GM11168 (cell line): ENCODE results near the gene TMEM147.
"Not testable (repeated sequence)": the region's sequence is repeated elsewhere in the genome, so short reads cannot be mapped to it uniquely, and the experiment has no call there.

Experiments used
- in situ Hi-C: fragments of 300-500 bp; cut with MboI; formaldehyde crosslinking; loops from one replicate; pipeline ENCODE4 v1.12.0; 2022; ENCODE audit warnings: low sequenced_read_pairs; ENCODE audit not compliant: unreplicated experiment

TMEM147 gene

DNA sequence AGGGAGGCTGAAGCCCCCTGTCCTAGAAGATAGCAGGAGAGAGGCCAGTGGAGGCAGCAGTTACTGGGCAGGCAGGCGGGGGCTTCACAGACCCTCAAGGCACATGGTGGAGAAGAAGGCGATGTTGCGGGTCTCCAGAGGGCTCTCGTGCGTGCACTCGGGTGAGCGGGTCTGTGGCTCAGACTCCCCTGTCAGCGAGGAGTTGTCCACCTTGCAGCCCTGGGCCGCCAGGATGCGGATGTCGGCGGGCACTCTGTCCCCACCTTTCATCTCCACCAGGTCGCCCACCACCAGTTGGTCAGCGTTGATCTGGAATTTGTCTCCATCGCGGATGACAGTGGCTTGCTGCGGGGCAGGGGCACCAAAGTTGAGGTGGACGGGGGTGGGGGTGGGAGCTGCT is 14.8 kb downstream of the TMEM147 start:
- in situ Hi-C loops = no loop called here

DNA sequence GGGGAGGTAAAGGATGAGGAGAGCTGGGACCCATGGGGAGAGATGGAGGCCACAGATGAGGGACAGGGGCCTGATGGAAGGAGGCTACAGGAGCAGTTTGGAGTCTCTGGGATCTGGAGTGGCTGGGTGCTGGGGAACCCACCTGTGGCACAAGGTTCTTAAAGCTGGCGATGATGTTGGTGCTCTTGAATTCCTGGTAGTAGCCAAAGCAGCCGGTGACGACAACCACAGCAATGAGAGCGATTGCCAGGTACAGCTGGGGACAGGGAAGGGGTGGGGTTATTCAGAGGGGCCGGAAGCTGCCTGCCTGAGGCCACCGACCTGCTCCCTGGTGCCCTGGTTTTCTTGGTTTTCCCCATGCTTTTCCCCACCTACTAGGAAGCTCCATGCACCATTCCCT is 15.3 kb downstream of the TMEM147 start:
- in situ Hi-C loops = no loop called here

DNA sequence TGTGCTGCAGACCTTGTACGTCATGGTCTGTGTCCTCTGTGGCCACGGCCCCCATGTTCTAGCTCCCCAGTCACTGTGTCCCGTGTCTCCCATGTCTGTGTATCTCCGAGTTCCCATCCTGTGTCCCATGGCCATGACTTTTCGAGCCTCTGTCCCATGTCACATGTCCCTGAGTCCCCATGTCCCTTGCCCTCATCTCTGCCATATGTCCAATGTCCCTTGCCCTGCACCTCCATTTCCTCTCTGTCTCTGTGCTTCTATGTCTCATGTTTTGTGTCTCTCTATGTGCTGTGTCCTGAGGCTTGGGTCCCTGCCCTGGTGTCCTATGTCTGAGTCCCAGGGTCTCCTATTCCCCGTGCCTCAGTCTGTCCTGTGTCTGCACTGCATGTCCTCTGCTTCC is 16.0 kb downstream of the TMEM147 start:
- in situ Hi-C loops = no loop called here

DNA sequence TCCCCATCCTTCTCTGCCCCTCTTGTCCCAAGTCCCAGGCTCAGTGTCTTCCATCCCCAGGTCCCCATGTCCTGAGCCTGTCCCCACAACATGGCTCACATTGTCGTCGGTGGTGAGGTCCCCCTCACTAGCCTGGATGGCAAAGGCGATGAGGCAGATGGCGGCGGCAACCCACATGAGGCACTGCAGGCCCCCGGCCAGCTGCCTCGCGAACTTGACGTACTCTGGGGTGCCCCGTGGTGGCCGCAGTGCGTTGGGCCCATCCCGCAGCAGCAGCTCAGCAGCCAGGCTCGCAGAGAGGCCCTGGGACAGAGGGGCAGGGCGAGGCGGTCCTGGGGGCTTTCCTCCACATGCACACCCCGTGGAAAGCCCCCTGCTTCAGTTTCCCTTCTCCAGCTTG is 16.9 kb downstream of the TMEM147 start:
- in situ Hi-C loops = no loop called here

DNA sequence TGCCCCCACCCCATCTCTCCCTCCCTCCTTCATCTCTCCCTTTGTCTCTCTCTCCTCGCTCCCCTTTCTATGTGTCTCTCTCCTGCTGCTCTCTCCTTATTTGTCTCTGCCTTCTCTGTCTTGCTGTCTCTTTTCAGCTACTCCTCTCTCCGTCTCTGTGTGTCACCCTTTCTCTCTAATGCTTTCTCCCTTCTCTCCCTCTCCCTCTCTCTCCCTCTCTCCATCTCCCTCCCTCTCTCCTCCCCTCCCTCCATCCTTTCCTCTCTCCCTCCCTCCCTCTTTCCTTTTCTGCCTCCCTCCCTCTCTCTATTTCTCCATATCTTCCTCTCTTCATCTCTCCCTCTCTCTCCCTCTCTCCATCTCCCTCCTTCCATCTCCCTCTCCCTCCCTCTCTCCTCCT is 17.4 kb downstream of the TMEM147 start:
- in situ Hi-C loops = no loop called here

DNA sequence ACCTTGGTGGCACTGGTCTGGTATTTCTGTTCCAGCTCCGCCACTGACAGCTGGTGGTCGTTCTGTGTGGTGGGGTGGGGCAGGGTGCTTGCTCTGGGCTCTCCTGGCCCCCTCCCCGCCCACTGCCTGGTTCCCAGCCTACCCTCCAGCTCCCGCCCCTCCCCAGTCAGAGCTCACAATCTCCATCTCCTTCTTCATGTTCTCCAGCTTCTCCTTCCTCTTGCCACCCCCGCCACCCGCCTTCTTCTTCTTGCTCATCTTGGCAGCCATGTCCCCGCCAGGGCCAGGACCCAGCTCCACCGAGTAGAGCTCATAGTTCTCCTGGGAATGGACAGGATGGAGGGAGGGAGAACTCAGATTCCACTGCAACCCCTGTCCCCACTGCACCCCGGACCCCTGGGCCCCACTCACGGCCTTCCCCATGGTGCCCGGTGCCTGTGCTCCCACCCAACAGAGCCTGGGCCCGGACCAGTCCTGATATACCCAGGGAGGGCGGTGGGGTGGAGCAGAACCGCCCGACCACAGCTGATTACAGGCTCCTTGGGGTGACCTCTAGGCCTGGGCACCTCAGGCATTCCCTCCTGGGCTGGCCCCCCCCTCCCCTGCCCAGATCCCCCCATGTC is 17.9 kb downstream of the TMEM147 start, which contains the start of gene ATP4A:
Gene ATP4A, minus strand, starts transcription at position 452 of the 623 bp plus-strand sequence. Its CDS starts 29 bp downstream, at position 423.
- in situ Hi-C loops = no loop called here

DNA sequence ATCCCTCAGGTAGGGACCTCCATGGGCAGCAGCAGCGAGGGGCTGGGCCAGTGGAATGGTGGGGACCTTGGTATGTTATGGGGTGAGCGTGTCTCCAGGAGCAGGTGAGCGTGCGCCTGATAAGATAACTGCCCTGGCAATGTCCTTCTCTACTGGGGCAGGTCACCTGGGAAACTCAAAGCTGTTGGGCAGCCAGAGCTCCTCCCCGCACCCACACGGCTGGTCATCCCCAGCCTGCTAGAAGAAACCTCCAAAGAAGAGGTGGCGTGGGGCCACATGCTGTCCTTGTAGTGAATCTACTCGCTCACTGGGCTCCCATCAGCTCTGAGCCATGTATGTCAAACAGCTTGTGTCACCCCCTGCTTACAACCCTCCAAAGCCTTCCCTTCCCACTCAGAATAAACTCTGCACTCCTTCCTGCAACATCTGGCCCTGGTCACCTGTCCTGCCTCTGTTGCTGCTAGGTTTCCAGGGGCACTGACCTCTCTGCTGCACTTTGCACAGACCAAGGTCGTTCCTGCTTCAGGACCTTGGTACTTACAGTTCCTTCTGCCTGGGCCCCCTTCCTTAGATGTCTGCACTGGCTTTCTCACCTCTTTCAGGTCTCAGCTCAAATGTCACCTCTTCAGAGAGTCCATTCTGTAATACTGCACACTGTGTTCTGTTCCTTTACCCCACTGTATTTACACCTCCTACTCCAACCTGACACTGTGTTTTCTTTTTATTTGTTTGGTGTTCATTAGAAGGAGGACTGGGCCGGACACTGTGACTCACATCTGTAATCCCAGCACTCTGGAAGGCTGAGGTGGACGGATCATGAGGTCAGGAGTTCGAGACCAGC is 19.8 kb downstream of the TMEM147 start:
- in situ Hi-C loops = no loop called here

DNA sequence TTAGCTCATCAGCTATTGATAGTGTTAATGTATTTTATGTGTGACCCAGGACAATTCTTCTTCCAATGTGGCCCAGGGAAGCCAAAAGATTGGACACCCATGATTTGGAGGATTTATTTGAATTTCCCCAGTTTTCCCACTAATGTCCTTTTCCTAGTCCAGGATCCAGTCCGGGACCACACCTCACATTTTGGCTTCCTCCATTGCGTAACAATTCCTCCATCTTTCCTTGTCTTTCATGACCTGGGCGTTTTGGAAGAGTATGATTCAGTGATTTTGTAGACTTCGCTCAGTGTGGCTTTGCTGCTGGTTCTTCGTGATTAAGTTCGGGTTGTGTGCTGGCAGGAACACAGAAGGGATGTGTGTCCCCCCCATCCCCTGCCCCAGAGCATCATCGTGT is 21.3 kb downstream of the TMEM147 start:
- in situ Hi-C loops = no loop called here

DNA sequence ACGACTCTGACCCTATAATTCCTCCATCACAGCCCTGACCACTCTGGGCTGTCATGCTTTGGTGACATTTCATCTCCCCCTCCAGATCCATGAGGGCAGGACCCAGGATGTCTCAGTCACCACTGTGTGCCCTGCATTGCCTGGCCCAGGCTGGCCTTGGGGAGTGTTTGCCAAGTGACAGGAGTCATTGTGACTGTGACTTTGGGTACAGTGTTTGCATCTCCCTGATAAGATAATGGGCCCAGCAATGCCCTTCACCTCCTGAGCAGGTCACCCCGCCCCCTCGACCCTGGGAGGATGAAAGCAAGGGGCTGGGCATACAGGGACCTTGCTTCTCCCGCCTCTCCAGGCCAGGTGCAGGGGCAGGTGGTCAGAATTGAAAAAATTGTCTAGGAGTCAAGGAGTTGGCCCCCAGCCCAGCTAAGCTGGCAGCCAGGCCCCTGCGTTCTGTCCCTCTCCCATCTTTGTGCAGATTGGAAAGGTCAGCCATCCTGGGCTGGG is 23.9 kb downstream of the TMEM147 start:
- in situ Hi-C loops = no loop called here

DNA sequence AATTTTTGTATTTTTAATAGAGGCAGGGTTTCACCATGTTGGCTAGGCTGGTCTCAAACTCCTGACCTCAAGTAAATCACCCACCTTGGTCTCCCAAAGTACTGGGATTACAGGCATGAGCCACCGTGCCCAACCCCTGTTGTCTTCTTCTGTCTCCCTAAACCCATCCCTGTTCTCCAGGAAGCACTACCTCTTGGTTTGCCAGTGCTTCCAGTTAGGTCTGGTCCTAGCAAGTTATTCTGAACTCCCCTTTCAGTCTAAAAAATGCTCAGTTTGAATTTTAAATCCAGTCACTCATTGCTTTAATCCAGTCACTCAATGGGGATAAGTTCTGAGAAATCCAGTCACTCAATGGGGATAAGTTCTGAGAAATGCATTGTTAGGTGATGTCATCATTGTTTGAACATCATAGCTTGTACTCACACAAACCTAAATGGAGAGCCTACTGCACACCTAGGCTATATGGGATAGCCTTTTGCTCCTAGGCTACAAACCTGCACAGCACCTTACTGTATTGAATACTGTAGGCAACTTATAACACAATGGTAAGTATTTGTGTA is 26.1 kb downstream of the TMEM147 start:
- in situ Hi-C loops = no loop called here

DNA sequence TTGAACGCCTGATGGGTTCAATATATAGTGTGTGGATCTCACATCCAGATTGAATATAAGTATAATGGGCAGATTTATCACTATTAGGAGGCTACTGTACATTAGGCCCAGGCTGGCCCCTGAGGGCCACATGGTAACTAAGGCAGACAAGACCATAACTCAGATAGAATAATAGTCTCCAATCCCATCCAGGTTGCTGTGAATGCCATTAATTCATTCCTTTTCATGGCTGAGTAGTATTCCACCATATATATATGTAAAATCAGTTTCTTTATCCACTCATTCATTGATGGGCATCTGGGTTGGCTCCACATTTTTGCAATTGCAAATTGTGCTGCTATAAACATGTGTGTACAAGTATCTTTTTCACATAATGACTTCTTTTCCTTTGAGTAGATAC is 32.5 kb downstream of the TMEM147 start:
- in situ Hi-C loops = no loop called here

DNA sequence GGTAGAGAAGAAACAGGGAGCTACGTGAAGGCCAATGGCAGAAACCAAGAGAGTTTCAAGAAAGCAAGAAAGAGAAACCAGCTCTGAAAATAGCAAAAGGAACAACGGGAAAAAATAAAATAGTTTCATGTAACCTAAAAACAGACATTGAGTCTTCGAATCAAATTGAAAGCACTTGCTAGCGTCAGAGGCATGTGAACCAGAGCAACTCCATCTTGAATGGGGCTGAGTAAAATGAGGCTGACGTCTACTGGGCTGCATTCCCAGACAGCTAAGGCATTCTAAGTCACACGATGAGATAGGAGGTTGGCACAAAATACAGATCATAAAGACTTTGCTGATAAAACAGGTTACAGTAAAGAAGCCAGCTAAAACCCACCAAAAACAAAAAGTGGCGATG is 33.3 kb downstream of the TMEM147 start:
- in situ Hi-C loops = no loop called here

DNA sequence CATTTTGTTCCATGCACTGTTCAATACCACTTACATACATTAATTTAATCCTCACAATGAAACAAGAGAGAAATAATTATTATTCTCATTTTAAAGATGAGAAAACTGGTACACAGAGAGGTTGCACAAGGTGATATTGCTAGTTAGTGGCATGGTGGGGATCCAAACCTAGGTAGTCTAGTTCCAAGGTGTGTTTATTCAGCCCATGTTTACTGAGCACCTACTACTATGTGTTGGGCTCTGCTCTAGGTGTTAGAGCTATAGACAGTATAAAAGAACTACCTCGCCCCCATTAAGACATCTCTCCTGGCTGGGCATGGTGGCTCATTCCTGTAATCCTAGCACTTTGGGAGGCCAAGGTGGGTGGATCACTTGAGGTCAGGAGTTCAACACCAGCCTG is 37.3 kb downstream of the TMEM147 start:
- in situ Hi-C loops = no loop called here

DNA sequence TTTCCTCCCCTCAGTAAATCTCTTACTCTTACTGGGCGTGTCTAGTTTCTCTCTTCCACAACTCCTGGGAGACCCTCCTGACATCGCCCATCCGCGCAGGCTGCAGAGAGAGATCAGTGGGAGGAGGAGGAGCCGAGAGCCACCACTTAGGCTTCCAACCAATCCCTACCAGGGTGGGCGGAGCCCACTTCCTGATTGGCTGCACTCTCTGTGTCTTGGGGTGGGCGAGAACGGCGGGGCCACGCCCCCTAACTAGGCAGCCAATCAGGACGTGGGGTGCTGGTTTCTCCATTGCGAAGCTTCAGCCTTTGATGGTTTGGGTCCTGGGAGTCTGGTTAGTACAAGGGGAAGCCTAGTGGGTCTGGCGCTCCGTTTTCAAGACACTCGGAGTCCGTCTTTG is 40.4 kb downstream of the TMEM147 start, which contains the start of gene PMIS2:
Gene PMIS2, plus strand, starts transcription at position 326 of the 400 bp plus-strand sequence. CDS start 87 bp downstream, outside the sequence.
- in situ Hi-C loops = no loop called here

DNA sequence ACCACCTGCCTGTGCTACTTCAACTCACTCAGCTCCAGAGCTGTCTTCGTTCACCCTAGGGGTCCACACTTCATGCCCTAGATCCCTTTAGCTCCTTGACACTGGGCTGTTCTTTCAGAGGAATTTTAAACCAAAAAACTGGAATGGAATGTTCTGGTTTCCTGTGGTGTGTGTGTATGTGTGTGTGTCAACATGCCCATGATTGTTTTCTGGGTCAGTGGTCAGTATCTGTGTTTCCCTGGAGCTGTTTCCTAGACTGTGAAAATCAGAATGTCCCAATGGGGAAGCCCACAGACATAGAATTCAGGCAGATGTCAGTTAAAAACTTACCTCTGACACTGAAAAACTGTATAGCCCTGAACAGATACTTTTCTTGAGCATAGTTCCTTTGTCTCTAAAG is 41.9 kb downstream of the TMEM147 start:
- in situ Hi-C loops = no loop called here

DNA sequence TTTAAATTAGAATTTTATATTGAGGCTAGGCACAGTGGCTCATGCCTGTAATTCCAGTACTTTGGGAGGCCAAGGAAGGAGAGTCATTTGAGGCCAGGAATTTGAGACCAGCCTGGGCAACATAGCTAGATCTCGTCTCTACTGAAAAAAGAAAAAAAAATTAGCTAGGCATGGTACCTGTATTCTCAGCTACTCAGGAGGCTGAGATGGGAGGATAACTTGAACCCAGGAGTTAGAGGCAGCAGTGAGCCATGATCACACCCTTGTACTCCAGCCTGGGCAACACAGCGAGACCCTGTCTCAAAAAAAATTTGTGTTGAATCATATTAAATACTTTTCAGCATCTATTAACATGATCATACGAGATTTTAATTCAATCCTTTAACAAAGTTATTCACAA is 45.4 kb downstream of the TMEM147 start:
- in situ Hi-C loops = no loop called here

DNA sequence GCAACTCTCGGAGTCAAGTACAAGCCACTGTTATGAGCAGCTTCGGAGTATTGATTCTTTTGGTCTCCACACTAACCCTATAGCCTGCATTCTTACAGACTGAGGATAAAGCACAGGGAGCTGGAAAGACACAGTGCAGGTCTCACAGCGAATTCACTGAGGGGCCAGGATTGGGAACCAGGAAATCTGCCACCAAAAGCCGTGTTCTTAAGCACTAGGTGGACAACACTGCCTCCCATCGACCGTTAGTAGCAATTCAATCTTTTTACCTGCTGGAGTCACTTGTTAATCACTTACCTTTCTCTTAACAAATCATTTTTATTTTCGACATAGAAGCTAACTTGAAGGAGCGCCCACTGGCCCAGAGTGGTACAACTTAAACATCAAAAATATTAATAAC is 46.8 kb downstream of the TMEM147 start:
- in situ Hi-C loops = no loop called here

DNA sequence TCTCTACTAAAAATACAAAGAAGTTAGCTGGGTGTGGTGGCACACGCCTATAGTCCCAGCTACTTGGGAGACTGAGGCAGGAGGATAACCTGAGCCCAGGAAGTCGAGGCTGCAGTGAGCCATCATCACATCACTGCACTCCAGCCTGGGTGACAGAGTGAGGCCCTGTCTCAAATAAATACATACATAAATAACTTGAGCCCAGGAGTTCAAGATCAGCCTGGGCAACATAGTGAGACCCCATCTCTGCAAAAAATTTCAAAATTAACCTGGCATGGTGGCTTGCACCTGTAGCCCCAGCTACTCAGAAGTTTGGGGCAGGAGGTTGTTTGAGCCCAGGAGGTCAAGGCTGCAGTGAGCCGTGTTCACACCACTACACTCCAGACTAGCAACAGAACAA is 49.6 kb downstream of the TMEM147 start:
- in situ Hi-C loops = not testable (repeated sequence)

DNA sequence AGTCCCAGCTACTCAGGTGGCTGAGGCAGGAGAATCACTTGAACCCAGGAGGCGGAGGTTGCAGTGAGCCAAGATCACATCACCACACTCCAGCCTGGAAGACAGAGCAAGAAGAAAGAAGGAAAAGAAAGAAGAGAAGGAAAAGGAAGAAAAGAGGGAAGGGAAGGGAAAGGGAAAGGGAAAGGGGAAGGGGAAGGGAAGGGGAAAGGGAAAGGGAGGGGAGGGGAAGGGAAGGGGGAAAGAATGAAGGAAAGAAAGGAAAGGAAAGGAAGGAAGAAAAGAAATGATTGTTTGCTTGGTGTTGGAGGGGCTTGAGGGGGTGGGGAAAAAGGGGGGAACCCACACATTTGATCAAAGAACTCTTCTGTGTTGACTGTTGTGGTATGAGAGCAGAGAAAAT is 50.5 kb downstream of the TMEM147 start:
- in situ Hi-C loops = no loop called here

DNA sequence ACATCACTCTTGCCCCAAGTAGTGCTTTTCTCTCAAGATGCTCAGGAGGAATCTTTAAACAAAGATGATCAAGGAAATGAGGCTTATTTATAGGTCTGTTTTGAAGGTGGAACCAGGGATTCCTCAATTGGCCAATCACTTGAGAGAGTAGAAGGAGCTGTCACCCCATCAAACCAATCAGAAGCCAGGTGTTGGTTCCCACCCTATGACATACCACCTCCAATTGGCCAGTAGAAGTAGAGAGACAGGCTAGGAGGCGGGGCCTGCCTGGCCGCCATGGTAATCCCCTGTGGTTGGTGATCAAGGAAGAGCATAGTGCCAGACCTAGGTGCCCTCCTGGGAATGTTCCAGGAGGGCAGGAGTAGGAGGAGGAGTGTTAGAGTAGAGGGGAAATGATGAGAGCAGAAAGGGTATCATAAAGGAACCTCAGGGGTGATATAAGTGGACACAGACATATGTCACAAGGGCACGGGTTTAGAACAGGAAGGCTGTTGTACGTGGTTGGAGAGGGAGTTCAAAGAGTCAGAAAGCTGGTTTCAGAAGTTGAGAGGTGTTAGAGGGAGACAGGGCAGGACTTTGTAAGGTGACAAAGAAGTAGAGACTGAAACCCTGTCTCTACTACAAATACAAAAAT is 51.1 kb downstream of the TMEM147 start:
- in situ Hi-C loops = no loop called here
